ENCODE data around the gene SLC5A5. TPM values are rescaled to one million over a fixed set of nuclear protein-coding genes. Genes with fewer than 3 reads are reported as not detected.

Gene SLC5A5
- total RNA-seq (2022; extraction: Qiagen RNA extraction; ENCODE audit: low read depth): 0.06 to 0.13 TPM (median 0.10 TPM) in 4 of 5 replicates, not detected in the other

DNA sequence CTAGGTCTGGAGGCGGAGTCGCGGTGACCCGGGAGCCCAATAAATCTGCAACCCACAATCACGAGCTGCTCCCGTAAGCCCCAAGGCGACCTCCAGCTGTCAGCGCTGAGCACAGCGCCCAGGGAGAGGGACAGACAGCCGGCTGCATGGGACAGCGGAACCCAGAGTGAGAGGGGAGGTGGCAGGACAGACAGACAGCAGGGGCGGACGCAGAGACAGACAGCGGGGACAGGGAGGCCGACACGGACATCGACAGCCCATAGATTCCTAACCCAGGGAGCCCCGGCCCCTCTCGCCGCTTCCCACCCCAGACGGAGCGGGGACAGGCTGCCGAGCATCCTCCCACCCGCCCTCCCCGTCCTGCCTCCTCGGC lies at the start of gene SLC5A5:
SLC5A5 (plus strand) TSS at position 68 of the 373 bp plus-strand sequence. CDS start 375 bp downstream, outside the sequence.

DNA sequence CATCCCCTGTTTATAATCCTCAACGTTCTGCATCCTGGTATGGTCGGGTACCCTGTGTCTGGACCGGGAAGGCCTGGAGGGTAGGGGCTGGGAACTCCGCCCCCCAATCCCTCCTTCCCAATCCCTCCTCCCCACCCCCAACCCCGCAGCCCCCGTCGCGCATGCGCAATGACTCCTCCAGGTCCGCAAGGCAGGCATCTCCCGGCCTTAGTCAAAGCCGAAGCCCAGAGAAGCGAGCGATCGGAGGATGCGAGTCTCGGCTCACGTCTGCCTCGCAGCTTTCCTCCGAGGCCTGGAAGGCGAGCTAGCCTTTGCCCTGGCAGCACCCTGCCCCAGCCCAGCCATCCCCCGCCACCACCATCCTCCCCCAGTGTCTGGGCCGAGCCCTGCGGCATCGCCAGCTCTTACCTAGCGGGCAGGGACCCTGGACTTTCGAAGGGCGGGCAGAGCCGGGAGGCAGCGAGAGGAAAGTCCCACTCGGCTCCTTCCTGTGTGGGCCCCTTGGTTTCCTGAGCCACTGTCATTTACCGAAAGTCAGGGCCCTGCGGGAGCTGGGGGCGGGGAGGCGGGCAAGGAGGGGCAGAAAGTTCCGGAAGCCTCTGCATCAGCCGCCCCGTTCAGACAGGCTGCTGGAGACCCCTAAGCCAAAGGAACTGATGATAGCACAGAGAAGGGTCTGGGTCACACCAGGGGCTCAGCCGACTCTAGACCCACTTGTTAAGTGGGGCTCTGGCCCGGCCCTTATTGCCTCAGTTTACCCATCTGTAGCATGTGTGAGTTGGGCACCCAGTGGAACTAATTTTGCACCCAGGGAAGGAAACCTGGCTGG lies 24.0 kb upstream of the SLC5A5 start, which contains the start of gene JAK3:
JAK3 (minus strand) TSS at position 445 of the 829 bp plus-strand sequence. CDS start 3,565 bp downstream, outside the sequence.

DNA sequence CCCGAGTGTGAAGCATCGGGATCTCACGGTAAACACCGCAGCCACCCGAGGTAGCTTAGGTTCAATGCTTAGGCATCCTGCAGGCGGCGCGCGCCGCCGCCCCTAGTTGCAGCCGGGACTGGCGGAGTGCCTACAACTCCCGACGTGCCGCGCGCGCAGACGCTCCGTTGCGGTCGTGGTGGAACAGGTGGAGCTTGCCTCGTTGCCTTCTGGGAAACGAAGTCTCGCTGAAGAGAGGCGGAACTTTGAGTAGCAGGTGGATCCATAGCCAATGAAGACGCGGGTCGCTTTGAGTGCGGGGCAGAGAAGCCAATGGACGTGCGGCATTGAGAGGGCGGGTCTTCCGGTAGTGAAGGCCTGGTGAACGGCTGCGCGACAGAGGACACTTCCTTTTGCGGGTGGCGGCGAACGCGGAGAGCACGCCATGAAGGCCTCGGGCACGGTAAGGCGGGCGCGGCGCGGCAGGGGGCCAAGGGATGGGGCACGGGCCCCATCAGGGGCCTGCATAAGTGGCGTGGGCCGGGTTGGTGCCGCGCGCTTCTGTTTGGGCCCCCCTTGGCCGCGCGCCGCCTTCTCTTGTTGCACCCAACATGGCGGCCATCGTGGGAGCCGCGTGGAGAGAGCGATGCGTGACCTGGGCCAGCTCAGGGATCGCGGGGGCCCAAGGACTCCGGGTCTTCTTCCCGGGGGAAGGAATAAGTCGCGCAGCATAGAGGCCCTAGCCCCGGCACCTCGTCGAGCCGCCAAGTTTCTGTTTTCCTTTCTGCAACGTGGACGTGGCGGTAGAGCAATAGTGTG lies 12.0 kb upstream of the SLC5A5 start, which contains the start of gene RPL18A:
RPL18A (plus strand) TSS at position 378 of the 798 bp plus-strand sequence; CDS start at position 425, 47 bp downstream.

DNA sequence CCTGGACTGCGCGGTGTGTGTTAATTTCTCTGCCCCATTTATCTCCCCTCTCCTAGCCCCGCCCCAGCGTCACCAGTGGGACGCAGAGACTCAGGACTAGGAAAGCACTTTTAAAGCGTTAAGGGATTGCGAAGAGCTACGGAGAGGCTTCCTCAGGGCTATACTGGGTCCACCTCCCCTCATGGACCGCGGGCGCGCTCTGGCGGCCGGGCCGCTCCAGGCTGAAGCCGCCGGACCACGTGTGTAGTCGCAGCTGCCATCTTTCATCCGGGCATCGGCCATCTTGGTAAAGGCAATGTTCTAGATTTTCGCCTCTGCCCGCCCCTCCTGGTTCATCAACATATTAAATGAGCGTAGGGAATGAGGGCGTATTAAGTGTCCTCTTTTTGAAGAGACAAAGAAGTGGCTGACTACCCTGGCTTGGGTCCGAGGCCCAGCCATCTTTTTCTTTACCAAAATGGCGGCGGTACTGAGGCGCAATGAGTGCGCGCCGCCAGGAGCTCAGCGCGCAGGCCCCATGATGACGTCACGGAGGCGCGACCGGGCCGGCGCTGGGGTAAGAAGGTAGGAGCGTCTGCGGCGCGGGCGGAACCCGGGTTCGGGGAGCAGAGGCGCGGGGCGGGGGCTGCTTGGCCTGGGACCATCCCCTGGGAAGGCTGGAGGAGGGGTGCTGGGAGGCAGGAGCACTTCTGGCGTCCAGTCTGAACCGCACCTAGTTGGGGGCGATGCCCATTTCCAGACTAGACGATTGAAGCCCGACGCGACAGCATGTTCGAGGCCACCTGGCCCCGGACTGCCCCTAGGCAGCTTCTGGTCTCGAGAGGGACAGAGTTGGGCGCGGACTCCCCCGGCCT lies 61.0 kb downstream of the SLC5A5 start, which contains the start of gene CCDC124:
CCDC124 (plus strand) TSS at position 531 of the 854 bp plus-strand sequence. CDS start 3,406 bp downstream, outside the sequence.

Other genes starting within 250 kb of the SLC5A5 start
- 1.5 to 2.0 TPM (median 1.7 TPM) in 5 replicates for gene UNC13A, start 183.6 kb upstream of the SLC5A5 start, total RNA-seq (2022; extraction: Qiagen RNA extraction; ENCODE audit: low read depth)
- 29.4 to 36.2 TPM (median 33.8 TPM) in 5 replicates for gene MAP1S, start 152.5 kb upstream of the SLC5A5 start, total RNA-seq (2022; extraction: Qiagen RNA extraction; ENCODE audit: low read depth)
- gene FCHO1, start 120.5 kb upstream of the SLC5A5 start, total RNA-seq (2022; extraction: Qiagen RNA extraction; ENCODE audit: low read depth): 17.9 to 22.4 TPM (median 19.8 TPM) in 5 replicates
- gene B3GNT3, start 76.8 kb upstream of the SLC5A5 start, total RNA-seq (2022; extraction: Qiagen RNA extraction; ENCODE audit: low read depth): 3.5 to 4.5 TPM (median 3.9 TPM) in 5 replicates
- 0.37 to 0.81 TPM (median 0.41 TPM) in 4 of 5 replicates, not detected in the other for gene INSL3, start 50.4 kb upstream of the SLC5A5 start, total RNA-seq (2022; extraction: Qiagen RNA extraction; ENCODE audit: low read depth)
- 0.13 to 0.35 TPM (median 0.23 TPM) in 5 replicates for gene JAK3, start 24.0 kb upstream of the SLC5A5 start, total RNA-seq (2022; extraction: Qiagen RNA extraction; ENCODE audit: low read depth)
- 1,783 to 2,342 TPM (median 2,224 TPM) in 5 replicates for gene RPL18A, start 12.0 kb upstream of the SLC5A5 start, total RNA-seq (2022; extraction: Qiagen RNA extraction; ENCODE audit: low read depth)
- 98.0 to 115 TPM (median 105 TPM) in 5 replicates for gene CCDC124, start 61.1 kb downstream of the SLC5A5 start, total RNA-seq (2022; extraction: Qiagen RNA extraction; ENCODE audit: low read depth)
- gene KCNN1, start 95.2 kb downstream of the SLC5A5 start, total RNA-seq (2022; extraction: Qiagen RNA extraction; ENCODE audit: low read depth): 0.37 to 1.4 TPM (median 0.59 TPM) in 5 replicates
- gene ARRDC2, start 136.2 kb downstream of the SLC5A5 start, total RNA-seq (2022; extraction: Qiagen RNA extraction; ENCODE audit: low read depth): 19.4 to 29.6 TPM (median 27.1 TPM) in 5 replicates
- not detected in 5 replicates for gene IL12RB1, start 215.0 kb downstream of the SLC5A5 start, total RNA-seq (2022; extraction: Qiagen RNA extraction; ENCODE audit: low read depth)
- gene MAST3, start 225.8 kb downstream of the SLC5A5 start, total RNA-seq (2022; extraction: Qiagen RNA extraction; ENCODE audit: low read depth): 1.7 to 2.6 TPM (median 1.9 TPM) in 5 replicates